Psoas muscle (tissue), 8 donors: Measurements from ENCODE around the gene PRSS57. TPM values are rescaled to one million over a fixed set of nuclear protein-coding genes. Genes with fewer than 3 reads are reported as not detected.
A peak's percentile ranks its signal among the peaks of the same experiment; 100 is the strongest.

Experiments
- ATAC-seq, 4 donors: fragments of 200-7000 bp; cut with Tn5 transposase; one replicate each; pipeline ENCODE4 v1.9.1; 2020; ENCODE audit warnings: moderate library complexity in 3 of 4, mild to moderate bottlenecking in 2 of 4
- DNase-seq, 2 donors: peaks; one replicate each; pipeline ENCODE4 v3.0.0-alpha.2; 2020
- H3K27ac ChIP-seq: fragments of 200-600 bp; one replicate; pipeline ENCODE4 v1.8.0; 2022
- H3K27me3 ChIP-seq, 3 donors: fragments of 200-600 bp in 1 of 3; one replicate each; pipeline versions ENCODE4 v1.6.1 to v1.8.0; 2013 to 2022; ENCODE audit warnings: low read length in 2 of 3, mild to moderate bottlenecking in 2 of 3, moderate library complexity in 1 of 3; ENCODE audit not compliant: insufficient read depth in 3 of 3
- H3K36me3 ChIP-seq, 2 donors: fragments of 200-600 bp in 1 of 2; one replicate each; pipeline versions ENCODE4 v1.6.1 to v1.8.0; 2013 to 2022; ENCODE audit warnings: low read depth in 1 of 2, mild to moderate bottlenecking in 1 of 2, moderate library complexity in 1 of 2; ENCODE audit not compliant: insufficient read depth in 1 of 2
- H3K4me1 ChIP-seq: fragments of 200-600 bp; one replicate; pipeline ENCODE4 v1.8.0; 2022
- H3K4me3 ChIP-seq: fragments of 200-600 bp; one replicate; pipeline ENCODE4 v1.8.0; 2022; ENCODE audit warnings: mild to moderate bottlenecking
- H3K9me3 ChIP-seq: fragments of 200-600 bp; one replicate; pipeline ENCODE4 v1.8.0; 2022
- WGBS, 3 donors: extraction: QIAGEN DNeasy Blood & Tissue Kit; methylation state at CpG; one replicate each; pipeline versions ENCODE4 v1.1.6 to v1.1.7; 2013; 5-methylcytosine and 5-hydroxymethylcytosine counted together
- intact Hi-C, 2 donors: fragments of 100-400 bp; cut with DNase I; formaldehyde crosslinking; loops; one replicate each; pipeline versions ENCODE4 v1.11.0 to v1.14.2; 2022
- polyA plus RNA-seq, 3 donors: library from polyadenylated mRNA; stranded (reverse); fragments of 200-250 nt; gene quantifications; one replicate each; pipeline ENCODE4 v1.2.3, GENCODE V29; 2013
- total RNA-seq, 4 donors: library from RNA; stranded (reverse); fragmentation: NEBNext Ultra II Directional in 2 of 4; extraction: Animal tissue kit (Norgen Biotek cat#: 25700) in 2 of 4; gene quantifications; one replicate each; pipeline versions ENCODE4 v1.2.1 to v1.2.4, GENCODE V29; 2021 to 2023
- TF ChIP-seq, protein P1 (sequence below): fragments of 200-600 bp; IDR thresholded peaks from one replicate; pipeline ENCODE4 v1.8.0; 2022; ENCODE audit warnings: antibody characterized with exemption
- donor health status: healthy with polysubstance abuse.
- donor health status: DM: no; HTN: no; CAD: no; lungs with moderate emphysema.
- donor health status: Bipolar disorder and iron deficiency.
- donor health status: healthy.
- donor health status: DM: yes; HTN: yes; CAD: no.
- donor health status: DM: no; HTN: no; CAD: no.
- donor health status: DM: no; HTN: no; CAD: no.
- donor health status: DM: yes; HTN: yes; CAD: no.

The PRSS57 gene
- total and polyA plus RNA-seq, 7 donors = 0.05 to 0.25 TPM; not detected in 5

DNA sequence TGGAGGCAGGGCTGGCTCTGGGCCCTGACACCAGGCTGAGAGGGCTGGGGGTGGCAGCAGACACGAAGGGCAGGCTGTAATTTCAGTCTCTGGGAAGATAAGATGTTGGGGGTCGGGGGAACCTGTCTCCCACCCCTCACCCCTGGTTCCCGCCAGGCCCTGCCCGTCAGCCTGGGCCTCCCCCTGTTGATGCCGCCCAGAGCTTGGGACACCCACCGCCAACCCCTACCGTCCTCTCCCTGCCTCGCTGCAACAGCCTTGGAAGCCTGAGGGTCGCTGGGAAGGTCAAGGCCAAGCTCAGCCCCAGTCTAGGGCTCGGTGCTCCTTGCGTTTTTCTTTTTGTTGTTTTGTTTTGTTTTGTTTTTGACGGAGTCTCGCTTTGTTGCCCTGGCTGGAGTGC is 28.0 kb upstream of the PRSS57 start:
- DNase-seq (no peak), ATAC-seq (no peak)
- no peak overlapping the region for H3K27ac ChIP-seq
- no peak overlapping the region for H3K4me3 ChIP-seq
- TF ChIP-seq, protein P1, sequence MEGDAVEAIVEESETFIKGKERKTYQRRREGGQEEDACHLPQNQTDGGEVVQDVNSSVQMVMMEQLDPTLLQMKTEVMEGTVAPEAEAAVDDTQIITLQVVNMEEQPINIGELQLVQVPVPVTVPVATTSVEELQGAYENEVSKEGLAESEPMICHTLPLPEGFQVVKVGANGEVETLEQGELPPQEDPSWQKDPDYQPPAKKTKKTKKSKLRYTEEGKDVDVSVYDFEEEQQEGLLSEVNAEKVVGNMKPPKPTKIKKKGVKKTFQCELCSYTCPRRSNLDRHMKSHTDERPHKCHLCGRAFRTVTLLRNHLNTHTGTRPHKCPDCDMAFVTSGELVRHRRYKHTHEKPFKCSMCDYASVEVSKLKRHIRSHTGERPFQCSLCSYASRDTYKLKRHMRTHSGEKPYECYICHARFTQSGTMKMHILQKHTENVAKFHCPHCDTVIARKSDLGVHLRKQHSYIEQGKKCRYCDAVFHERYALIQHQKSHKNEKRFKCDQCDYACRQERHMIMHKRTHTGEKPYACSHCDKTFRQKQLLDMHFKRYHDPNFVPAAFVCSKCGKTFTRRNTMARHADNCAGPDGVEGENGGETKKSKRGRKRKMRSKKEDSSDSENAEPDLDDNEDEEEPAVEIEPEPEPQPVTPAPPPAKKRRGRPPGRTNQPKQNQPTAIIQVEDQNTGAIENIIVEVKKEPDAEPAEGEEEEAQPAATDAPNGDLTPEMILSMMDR = no peak
- 75 to 78% (median 78%) methylated on average over 12 to 13 of the region's 13 CpGs for WGBS, 3 donors
- intact Hi-C loops = no loop called here
- no peaks in the 10 kb centered on the region for H3K4me1 ChIP-seq
- no peaks in the 10 kb centered on the region for H3K36me3 ChIP-seq
- H3K9me3 ChIP-seq = no peaks in the 10 kb centered on the region
- H3K27me3 ChIP-seq = peaks cover 0 to 32% (median 7%) of the 10 kb centered on the region in 3 donors

DNA sequence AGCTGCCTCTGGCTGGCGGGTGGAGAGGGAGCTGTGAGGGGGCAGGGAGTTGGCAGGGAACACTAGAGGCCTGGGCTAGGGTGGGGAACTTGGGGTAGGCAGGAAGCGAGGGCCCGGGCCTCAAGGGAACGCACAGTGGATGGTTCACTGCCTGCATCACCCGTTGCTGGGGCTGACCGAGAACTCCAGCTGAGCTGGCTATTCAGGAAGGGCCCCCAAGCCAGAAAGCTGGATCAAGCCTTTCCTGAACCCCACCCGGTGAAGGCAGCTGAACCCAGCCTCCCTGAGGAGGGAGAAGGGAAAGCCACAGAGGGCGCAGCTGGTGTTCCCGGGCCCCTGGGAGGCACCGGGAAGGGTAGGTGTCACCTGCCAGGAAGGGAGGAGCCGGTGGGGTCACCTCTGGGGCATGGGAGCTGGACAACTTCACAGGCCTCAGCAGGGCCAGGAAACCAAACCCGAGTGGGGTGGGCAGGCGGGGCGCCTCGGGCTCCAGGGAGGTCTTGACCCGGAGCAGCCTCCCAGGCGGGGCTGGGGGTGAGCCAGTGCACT is 27.4 kb upstream of the PRSS57 start:
- no peaks in the 10 kb centered on the region for H3K9me3 ChIP-seq
- peak overlapping the region; percentile 46 for H3K27ac ChIP-seq
- 42 to 48% (median 46%) methylated on average over 17 of the region's 17 CpGs for WGBS, 3 donors
- intact Hi-C loops = no loop called here
- DNase-seq = peak; percentile 61 to 70
- H3K4me3 ChIP-seq = no peak overlapping the region
- H3K27me3 ChIP-seq = peaks cover 0 to 34% (median 7%) of the 10 kb centered on the region in 3 donors
- no peaks in the 10 kb centered on the region for H3K4me1 ChIP-seq
- no peaks in the 10 kb centered on the region for H3K36me3 ChIP-seq
- TF ChIP-seq, protein P1 = no peak
- peak in 2 of 4 donors; percentile 21 to 35 for ATAC-seq

DNA sequence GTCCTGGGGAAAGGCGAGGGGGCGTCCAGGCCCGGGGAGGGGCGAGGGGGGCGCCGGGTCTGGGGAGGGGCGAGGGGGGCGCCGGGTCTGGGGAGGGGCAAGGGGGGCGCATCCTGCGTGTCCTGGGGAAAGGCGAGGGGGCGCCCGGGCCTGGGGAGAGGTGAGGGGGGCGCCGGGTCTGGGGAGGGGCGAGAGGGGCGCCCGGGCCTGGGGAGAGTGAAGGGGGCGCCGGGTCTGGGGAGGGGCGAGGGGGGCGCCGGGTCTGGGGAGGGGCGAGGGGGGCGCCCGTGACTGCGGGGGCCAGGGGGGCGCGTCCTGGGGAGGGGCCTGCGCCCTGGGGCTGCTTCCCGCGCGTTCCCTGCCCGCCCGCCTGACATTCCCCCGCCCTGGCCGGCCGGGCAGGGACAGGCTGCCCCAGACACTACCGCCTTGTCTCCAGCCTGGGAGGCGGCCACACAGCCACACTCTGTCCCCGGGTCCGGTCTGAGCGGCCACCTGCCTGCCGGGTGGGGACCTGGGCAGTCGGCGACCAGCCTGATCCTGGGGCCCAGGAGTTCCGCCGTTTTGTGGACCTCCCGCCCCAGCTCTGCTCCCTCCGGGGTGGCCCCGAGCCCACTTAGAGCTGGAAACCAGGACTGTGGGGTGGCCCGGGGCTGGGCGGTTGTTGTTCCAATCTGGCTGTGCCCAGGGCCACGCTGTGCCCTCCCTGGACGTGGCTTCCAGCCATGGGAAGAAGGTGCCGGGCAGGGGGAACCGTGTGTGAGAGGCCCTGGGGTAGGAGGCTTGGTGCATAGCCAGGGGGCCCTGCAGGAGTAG is 25.3 kb upstream of the PRSS57 start:
- no peaks in the 10 kb centered on the region for H3K36me3 ChIP-seq
- no peak overlapping the region for H3K4me3 ChIP-seq
- WGBS, 3 donors = 21 to 28% (median 23%) methylated on average over 29 to 56 of the region's 58 CpGs
- H3K27me3 ChIP-seq = peaks cover 0 to 36% (median 7%) of the 10 kb centered on the region in 3 donors
- ATAC-seq (no peak), DNase-seq (no peak)
- intact Hi-C loops = no loop called here
- no peaks in the 10 kb centered on the region for H3K4me1 ChIP-seq
- H3K27ac ChIP-seq = peak overlapping the region; percentile 3
- TF ChIP-seq, protein P1 = no peak
- no peaks in the 10 kb centered on the region for H3K9me3 ChIP-seq

DNA sequence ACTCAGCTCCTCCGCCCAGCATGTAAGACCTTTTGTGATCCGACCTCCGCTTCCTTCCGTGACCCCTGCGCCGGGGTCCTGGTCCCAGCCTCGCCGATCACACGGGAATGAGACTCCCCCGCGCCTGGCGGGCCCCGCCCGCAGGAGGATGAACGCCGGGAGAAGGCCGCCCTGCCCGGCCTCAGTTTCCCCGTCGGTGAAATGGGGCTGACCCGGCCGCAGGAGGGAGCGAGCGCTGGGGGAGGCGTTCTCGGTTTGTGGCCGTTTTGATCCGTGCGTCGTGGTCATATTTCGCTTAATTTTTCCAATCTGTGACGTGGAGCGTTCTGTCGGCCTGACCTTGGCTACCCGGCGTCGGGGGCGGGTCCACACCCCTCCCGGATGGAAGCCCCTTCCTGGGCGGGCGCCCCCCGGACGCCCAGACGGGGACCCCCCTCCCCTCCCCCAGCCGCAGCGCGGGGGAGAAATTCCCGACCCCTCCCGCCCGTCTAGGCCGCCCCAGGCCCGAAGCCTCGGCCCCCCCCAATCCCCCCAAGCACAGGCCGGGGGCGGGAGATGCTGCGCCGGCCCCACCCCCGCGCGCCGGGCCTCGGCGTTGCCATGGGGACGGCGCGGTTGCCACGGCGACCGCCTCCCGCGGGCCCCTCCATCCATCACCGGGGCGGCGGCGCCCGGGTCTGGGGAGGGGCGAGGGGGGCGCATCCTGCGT is 24.5 kb upstream of the PRSS57 start:
- ATAC-seq = peak in 1 of 4 donors; percentile 33

More for the DNA sequence above, 24.5 kb upstream of the PRSS57 start:
- Histone ChIP-seq H3K27me3 (peaks cover 0 to 41% (median 7%) of the 10 kb centered on the region in 3 donors), H3K9me3 (no peaks in the 10 kb centered on the region), H3K4me3 (peak overlapping the region; percentile 1), H3K36me3 (no peaks in the 10 kb centered on the region), H3K4me1 (no peaks in the 10 kb centered on the region), H3K27ac (peak overlapping the region; percentile 41)
- 20 to 25% (median 21%) methylated on average over 50 to 79 of the region's 79 CpGs for WGBS, 3 donors
- DNase-seq = peak in 1 of 2 donors; percentile 54
- intact Hi-C loops = no loop called here
- TF ChIP-seq, protein P1 = no peak
